Measurements from ENCODE around the gene ALG10B.

DNA sequence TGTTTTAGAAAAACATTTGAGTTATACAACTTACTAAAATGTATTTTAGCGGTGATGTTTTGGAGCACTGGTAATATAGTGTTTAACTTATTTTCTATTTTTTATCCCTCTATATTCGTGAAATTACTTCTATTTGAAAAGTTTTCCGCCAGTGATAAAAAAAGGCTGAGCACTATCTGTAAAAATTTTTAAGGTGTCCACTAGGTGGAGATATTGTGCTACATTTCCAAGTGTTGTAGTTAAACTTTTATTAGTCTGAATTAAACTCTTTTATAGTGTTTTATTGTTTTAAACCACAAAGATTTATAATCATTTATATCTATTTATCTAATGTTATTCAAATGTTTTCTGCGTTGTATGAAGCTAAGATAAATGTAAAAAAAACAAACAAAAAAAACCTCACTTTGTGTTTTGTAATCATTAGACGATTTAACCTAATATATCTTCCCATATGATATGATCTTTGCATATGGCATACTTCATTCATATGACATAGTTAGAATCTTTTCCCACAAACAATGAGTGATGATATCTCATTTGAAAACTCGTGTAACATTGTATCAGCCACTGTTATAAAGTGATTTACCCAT, 11.8 kb downstream of the ALG10B start:
- TF ChIP-seq POLR2A (IDR thresholded peaks at IDR 0.05) = no peak
- TF ChIP-seq, protein P1, sequence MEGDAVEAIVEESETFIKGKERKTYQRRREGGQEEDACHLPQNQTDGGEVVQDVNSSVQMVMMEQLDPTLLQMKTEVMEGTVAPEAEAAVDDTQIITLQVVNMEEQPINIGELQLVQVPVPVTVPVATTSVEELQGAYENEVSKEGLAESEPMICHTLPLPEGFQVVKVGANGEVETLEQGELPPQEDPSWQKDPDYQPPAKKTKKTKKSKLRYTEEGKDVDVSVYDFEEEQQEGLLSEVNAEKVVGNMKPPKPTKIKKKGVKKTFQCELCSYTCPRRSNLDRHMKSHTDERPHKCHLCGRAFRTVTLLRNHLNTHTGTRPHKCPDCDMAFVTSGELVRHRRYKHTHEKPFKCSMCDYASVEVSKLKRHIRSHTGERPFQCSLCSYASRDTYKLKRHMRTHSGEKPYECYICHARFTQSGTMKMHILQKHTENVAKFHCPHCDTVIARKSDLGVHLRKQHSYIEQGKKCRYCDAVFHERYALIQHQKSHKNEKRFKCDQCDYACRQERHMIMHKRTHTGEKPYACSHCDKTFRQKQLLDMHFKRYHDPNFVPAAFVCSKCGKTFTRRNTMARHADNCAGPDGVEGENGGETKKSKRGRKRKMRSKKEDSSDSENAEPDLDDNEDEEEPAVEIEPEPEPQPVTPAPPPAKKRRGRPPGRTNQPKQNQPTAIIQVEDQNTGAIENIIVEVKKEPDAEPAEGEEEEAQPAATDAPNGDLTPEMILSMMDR (IDR thresholded peaks at IDR 0.05) = peak; percentile 47 to 77 (median 67)
